ENCODE measurements around the gene EMX2.

Gene EMX2

GRCh38 chr10:117555017-117555416, 12.5 kb downstream of the EMX2 start:
- H3K27ac ChIP-seq (ENCODE audit: extremely low read depth, low read depth, low read length), result no peak overlapping the region
- H3K4me1 ChIP-seq (ENCODE audit: control insufficient read depth, insufficient read depth, low read length), result no peaks in the 10 kb centered on the region
- TF ChIP-seq ZNF26 (tag by site-specific recombination; IDR thresholded peaks at IDR 0.05), result no peak
- TF ChIP-seq ZNF266 (tag by site-specific recombination; IDR thresholded peaks at IDR 0.05; ENCODE audit: low read depth), result no peak
- TF ChIP-seq PRDM1 (tag by site-specific recombination; IDR thresholded peaks at IDR 0.05), result no peak
- TF ChIP-seq ZNF157 (tag by site-specific recombination; IDR thresholded peaks at IDR 0.05), result no peak
- no peak for TF ChIP-seq ZNF132 (tag by site-specific recombination; IDR thresholded peaks at IDR 0.05; ENCODE audit: borderline replicate concordance)
- no peak for TF ChIP-seq ZBTB8A (tag by site-specific recombination; IDR thresholded peaks at IDR 0.05)
- TF ChIP-seq ZNF561 (tag by site-specific recombination; IDR thresholded peaks at IDR 0.05; ENCODE audit: borderline replicate concordance), result no peak
- no peak for TF ChIP-seq KLF8 (tag by site-specific recombination; IDR thresholded peaks at IDR 0.05)
- no peak for TF ChIP-seq FEZF1 (tag by site-specific recombination; IDR thresholded peaks at IDR 0.05)
- TF ChIP-seq ZNF426 (tag by site-specific recombination; IDR thresholded peaks at IDR 0.05), result no peak
- no peak for TF ChIP-seq ZSCAN30 (tag by site-specific recombination; IDR thresholded peaks at IDR 0.05)
- no peak for TF ChIP-seq GLIS1 (tag by site-specific recombination; IDR thresholded peaks at IDR 0.05)
- no peak for TF ChIP-seq ZNF169 (tag by site-specific recombination; IDR thresholded peaks at IDR 0.05)
- ChIA-PET CTCF (interaction anchor here (1.0 kb wide), 1 partner anchor 112 kb away, joined by 3 read pairs; no protein-coding TSS in a partner anchor), POLR2A (interaction anchor here (0.8 kb wide), 1 partner anchor 17 kb away, joined by 3 read pairs; no protein-coding TSS in a partner anchor)
- H3K4me3 ChIP-seq (ENCODE audit: low read depth, low read length), result no peak overlapping the region
- H3K36me3 ChIP-seq (ENCODE audit: control insufficient read depth in 2 of 2, insufficient read depth in 1 of 2, low read length in 2 of 2), result no peaks in the 10 kb centered on the region
- no peaks in the 10 kb centered on the region for H3K9me3 ChIP-seq (ENCODE audit: control insufficient read depth, insufficient read depth, low read depth, low read length)

GRCh38 chr10:117555863-117556262, 13.3 kb downstream of the EMX2 start:
- CTCF ChIA-PET, result no interaction called here
- no peak for TF ChIP-seq ZNF274 (IDR thresholded peaks at IDR 0.05; ENCODE audit: low read length)
- no peak for TF ChIP-seq ZNF274 (tag by site-specific recombination; IDR thresholded peaks at IDR 0.05; ENCODE audit: borderline replicate concordance)
- TF ChIP-seq ZNF830 (tag by site-specific recombination; IDR thresholded peaks at IDR 0.05; ENCODE audit: low read depth), result no peak
- no peak for TF ChIP-seq ZNF692 (tag by site-specific recombination; IDR thresholded peaks at IDR 0.05)
- no peak for TF ChIP-seq WT1 (tag by site-specific recombination; IDR thresholded peaks at IDR 0.05)
- TF ChIP-seq ZNF585B (tag by site-specific recombination; IDR thresholded peaks at IDR 0.05), result no peak
- no peak for TF ChIP-seq ZNF513 (tag by site-specific recombination; IDR thresholded peaks at IDR 0.05)
- TF ChIP-seq ZBTB21 (tag by site-specific recombination; IDR thresholded peaks at IDR 0.05), result no peak
- no peak for TF ChIP-seq ZIC2 (tag by site-specific recombination; IDR thresholded peaks at IDR 0.05)
- no peak for TF ChIP-seq ZNF521 (tag by site-specific recombination; IDR thresholded peaks at IDR 0.05)
- no peak for TF ChIP-seq ZFP3 (tag by site-specific recombination; IDR thresholded peaks at IDR 0.05; ENCODE audit: low read depth)
- no peak for TF ChIP-seq ZNF362 (tag by site-specific recombination; IDR thresholded peaks at IDR 0.05)
- TF ChIP-seq ZNF776 (tag by site-specific recombination; IDR thresholded peaks at IDR 0.05; ENCODE audit: borderline replicate concordance), result no peak

More at GRCh38 chr10:117555863-117556262, 13.3 kb downstream of the EMX2 start:
- POLR2A ChIA-PET, result no interaction called here
- H3K4me3 ChIP-seq (ENCODE audit: low read depth, low read length), result no peak overlapping the region
- no peak overlapping the region for H3K27ac ChIP-seq (ENCODE audit: extremely low read depth, low read depth, low read length)
- H3K9me3 ChIP-seq (ENCODE audit: control insufficient read depth, insufficient read depth, low read depth, low read length), result no peaks in the 10 kb centered on the region
- H3K36me3 ChIP-seq (ENCODE audit: control insufficient read depth in 2 of 2, insufficient read depth in 1 of 2, low read length in 2 of 2), result no peaks in the 10 kb centered on the region
- H3K4me1 ChIP-seq (ENCODE audit: control insufficient read depth, insufficient read depth, low read length), result no peaks in the 10 kb centered on the region

All from HEK293 (cell line).